Measurements from ENCODE around the gene CSPG4.
"Not testable (repeated sequence)": the region's sequence is repeated elsewhere in the genome, so short reads cannot be mapped to it uniquely, and the experiment has no call there.

CSPG4 gene

DNA sequence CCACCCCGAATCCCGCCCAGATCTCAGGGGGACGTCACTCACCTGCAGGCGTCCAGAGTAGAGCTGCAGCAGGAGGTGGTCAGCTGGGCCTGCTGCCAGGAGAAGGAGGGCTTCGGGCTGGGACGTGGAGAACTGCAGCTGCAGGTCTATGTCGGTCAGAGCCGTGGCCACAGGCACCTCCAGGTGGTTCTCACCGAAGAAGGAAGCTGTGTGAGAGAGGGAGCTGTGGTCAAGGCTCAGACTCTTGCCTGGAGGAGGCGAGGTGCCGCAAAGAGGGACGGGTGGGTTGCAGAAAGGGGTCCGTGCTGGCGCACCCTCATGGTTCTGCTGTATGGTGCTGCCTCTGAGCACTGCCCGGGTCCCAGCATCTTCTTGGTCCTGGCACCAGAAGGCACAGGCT, 19.6 kb downstream of the CSPG4 start:
- not testable (repeated sequence) for DNase-seq (ENCODE audit: low read depth, low spot score)

DNA sequence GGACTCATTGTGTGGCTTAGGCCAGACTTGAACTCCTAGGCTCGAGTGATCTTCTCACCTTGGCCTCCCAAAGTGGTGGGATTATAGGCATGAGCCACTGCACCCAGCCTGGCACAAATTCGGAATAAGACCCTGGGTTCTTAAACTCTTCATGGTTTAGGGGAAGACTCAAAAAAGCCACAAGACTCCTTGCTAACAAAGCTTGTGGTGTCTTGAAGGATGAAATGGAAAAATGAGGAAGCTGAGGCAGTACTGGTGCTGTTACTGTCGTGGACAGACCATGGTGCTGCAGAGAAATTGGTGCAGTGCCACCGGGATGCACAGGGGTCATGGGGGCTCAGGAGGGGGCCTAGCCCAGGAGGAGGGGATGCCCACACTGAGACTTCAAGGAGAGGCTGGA, 20.3 kb downstream of the CSPG4 start:
- not testable (repeated sequence) for DNase-seq (ENCODE audit: low read depth, low spot score)

DNA sequence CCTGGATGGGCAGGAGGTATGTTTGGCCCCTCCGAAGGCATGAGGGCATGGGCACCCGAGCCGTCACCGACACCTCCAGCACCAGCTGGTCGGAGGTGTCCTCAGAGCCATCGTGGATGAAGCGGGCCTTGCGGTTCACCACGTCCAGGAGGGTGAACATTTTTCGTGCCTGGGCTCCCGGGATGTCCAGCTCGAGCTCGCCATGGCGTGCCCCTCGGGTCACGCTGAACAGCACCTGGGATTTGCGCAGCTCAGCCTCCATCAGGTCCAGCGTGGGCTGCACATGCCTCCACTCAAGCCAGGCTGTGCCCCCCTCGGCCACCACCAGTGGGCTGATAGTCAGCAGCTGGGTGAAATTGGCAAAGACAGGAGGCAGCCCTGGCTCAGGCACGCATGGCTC, 23.2 kb downstream of the CSPG4 start:
- not testable (repeated sequence) for DNase-seq (ENCODE audit: low read depth, low spot score)

DNA sequence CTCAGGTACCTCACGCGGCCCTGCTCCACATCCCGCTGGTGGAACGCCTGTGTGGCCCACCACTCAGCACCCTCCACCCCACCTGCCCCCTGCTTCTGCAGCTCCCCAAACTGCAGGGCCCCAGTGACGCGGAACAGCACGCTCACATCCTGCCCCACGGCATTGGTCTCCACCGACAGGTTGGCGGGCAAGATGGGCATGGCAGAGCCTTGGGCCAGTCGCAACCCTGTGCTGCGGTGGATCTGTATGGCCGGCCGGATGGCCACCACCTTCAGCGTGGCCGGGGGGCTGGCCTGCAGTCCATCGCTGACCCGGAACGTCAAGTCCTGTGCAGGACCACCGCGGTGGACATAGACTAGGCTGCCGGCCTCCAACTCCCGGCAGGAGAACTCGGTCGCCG, 23.8 kb downstream of the CSPG4 start:
- DNase-seq (ENCODE audit: low read depth, low spot score): no peak

DNA sequence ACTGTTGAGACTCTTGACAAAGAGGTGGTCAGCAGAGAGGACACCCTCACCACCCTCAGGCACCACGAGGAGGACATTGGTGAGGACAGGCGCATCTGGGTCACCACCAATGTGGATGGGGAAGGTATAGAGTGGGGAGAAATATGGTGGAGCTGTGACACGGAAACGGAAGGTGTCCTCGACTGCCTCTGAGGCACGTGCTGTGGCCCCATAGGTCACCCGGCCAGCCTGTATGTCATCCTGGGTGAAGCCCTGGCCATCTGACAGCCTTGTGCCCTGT, 24.4 kb downstream of the CSPG4 start:
- no peak for DNase-seq (ENCODE audit: low read depth, low spot score)

DNA sequence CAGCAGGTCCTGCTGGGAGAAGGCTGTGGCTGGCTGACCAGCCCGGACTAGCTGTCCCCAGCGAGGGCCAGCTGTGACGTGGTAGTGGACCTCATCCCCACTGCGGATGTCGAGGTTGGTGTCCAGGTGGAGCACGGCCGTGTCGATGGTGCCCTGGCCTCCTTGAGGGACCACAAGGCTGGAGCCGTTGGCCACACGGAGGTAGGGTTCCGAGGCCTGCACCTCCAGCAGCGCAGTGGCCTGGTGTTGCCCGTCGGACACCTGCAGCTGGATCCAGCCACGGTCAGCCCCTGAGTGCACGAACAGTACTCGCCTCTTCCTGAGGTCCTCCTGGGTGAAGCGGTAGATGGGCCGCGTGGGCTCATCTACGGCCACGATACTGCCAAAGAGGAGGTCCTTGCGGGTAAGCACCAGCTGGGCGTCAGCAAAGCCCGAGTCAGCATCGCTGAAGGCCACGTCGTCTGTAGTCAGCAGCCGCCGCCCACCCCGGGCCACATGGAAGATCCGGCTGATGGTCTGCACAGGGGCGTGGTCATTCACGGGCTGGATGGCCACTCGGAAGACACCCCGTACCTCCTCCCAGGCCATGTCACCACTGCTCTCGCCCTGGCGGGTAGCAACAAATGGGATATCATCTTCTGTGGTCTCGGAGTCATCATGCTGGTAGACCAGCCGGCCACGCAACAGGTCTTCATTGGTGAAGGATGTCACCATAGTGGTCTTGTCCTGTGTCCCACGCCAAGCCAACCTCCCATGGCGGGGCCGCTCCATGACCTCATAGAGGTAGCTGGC, 25.0 kb downstream of the CSPG4 start:
- no peak for DNase-seq (ENCODE audit: low read depth, low spot score)

DNA sequence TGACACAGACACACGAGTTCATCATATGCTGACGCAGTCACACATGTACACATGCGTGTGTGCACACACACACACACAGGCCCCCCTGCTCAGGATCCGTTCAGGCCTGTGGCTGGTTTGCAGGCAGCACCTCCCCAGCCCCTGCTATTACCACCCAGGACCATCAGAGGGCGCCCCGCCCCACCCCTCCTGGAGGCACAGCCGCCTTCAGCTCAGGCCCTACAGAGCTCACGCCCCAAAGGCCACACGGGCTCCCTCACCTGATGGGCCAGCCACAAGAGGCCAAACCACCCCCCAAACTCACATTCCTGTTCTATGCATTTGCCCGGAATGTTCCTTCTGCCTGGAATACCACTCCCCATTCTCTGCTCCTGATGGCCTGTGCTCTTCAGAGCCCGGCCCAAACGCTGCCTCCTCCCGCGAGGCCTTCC, 26.4 kb downstream of the CSPG4 start:
- peak; percentile 77 for DNase-seq (ENCODE audit: low read depth, low spot score)

DNA sequence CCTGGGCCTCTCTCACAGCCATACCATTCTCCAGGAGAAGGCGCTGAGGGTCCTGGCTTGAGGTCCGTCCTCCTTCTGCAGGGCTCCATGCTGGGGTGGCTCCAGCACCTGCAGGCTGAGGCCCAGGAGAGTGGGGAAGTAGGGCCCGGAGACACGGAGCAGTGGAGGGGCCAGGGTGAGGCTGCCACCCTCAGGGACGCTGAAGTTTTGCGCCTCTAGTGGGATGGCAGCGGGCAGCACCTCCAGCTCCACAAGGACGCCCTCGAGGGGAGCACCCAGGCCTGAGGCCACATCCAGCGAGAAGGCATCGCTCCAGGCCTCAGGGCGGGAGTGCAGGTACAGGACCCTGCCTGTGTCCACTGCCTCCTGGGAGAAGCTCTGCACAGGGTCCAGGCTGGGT, 27.5 kb downstream of the CSPG4 start:
- DNase-seq (ENCODE audit: low read depth, low spot score): no peak

DNA sequence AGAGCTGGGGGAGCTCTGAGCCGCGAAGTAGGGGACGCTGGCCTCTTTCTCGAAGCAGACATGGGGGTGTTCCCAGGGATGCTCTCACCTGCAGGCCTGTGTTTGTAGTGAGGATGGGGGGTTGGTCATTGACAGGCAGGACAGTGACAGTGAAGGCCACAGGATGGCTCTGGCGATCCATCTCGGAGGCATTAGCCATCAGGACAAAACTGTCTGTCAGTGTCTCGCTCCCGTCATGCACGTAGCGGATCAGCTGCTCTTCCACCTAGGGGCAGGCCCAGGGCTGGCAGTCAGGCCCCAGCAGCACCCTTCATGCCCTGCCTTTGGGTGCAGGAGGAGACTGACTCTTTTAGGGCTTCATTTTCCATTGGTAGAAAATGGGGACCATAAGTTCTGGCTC, 28.0 kb downstream of the CSPG4 start:
- DNase-seq (ENCODE audit: low read depth, low spot score): no peak

DNA sequence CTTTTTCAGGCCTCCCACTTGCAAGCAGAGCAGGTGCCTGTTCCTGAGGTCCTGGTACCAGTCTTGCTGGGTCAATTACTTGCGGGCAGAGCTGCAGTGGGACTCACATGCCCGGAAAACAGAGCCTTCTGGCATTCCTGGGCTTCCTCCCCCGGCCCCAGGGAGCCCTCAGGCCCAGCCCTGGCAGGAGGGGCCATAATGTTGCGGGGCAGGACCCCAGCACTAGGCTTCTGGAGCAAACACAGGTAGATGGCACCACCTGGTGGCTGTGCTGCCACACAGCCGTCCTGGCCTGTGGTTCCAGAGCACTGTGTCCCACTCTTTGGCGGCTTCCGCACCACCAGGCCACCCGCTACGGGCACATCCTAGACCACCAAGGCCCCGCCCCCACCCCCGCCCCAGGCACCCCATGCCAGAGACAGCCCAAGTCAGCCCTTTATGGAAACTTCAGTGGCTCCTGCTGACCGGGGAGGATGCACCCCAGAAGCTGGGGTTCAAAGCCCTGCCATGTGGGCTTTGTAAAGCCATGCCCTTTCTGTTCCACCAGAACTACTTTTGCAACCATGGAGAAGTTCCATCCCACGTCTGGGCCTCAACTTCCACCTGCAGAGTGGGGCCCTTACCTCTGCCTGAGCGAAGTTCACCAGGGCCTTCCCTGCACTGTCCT, 28.9 kb downstream of the CSPG4 start:
- DNase-seq (ENCODE audit: low read depth, low spot score): peak; percentile 86

DNA sequence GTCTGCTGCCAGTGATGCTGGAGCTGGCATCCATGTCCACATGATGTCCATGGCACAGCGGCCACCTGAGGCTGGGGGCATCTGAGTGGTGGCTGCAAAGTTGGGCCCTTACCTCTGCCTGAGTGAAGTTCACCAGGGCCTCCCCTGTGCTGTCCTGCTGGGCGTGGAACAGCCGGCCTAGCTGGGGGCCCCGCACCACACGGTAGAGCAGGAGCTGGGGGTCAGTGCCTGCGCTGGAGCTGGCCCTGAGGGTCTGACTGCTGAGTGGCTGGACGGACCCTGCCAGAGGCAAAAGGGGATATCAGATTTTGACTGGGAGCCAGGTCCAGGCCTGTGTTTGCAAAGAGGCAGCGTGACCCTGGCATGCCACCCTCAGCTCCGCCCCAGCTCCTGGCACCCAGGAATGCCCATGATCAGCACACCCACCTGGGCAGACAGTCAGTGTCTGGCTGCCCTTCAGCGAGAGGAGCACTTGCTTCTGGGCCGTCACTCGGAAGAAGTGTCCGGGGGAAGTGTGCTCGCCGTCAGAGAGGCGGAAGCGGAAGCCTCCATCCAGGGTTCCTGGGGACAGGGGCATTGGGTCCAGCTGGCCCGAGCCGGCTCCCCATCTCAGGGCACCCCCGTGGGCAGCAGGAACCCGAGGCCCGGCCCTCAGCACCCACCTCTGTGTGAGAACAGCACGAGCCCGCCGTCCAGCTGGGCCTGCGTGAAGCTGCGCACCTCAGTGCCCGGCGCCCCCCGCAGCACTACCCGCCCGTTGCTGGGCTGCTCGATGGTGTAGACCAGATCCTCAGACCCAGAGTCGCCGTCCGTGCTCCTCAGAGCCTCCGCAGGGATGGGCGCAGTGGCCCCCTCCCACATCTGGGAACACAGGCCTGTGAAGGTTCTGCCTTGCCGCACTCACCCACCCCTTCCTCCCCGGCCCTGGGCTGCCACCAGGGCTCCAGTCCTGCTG, 30.2 kb downstream of the CSPG4 start:
- DNase-seq (ENCODE audit: low read depth, low spot score): no peak

DNA sequence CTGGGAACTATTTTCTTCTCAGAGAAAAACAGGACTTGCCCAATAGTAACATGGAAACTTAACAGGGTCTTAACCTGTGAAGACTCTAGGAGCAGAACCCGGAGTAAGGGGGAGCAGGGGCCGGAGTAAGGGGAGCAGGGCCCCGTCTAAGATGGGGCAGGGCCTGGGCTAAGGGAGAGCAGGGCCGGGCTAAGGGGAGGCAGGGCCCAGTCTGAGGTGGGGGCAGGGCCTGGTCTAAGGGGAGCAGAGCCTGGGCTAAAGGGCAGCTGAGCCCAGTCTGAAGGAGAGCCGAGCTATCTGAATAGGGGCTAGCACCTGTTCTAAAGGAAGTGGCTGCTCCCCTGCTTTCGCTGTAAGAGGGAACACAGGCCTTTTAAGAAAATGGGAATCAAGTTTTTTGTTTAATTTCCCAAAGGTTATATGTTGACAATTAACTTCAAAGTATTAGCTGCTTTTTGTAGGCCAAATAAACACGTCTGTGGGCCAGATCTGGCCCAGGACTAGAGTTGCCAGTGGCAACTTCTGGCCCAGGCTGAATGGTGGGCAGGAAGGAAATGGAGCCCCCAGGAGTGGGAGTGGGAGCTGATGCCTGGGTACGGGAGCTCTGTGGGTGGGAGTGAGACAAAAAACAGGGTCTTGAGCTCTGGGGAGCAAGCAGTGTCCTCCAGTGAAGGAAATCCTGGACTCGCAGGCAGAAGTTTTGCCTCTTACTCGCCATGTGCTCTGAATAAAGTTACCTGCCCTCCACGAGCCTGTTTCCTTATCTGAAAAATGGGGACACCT, 32.5 kb downstream of the CSPG4 start:
- DNase-seq (ENCODE audit: low read depth, low spot score): no peak

DNA sequence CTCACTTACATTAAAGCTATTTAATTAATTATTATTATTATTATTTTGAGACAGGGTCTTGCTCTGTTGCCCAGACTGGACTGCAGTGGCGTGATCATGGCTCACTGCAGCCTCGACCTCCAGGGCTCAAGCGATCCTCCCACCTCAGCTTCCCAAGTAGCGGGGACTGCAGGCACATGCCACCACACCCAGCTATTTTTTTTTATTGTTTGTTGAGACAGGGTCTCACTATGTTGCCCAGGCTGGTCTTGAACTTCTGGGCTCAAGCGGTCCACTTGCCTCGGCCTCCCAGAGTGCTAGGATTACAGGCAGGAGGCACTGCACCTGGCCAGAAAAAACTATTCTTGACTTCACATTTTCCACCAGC, 34.3 kb downstream of the CSPG4 start:
- not testable (repeated sequence) for DNase-seq (ENCODE audit: low read depth, low spot score)

DNA sequence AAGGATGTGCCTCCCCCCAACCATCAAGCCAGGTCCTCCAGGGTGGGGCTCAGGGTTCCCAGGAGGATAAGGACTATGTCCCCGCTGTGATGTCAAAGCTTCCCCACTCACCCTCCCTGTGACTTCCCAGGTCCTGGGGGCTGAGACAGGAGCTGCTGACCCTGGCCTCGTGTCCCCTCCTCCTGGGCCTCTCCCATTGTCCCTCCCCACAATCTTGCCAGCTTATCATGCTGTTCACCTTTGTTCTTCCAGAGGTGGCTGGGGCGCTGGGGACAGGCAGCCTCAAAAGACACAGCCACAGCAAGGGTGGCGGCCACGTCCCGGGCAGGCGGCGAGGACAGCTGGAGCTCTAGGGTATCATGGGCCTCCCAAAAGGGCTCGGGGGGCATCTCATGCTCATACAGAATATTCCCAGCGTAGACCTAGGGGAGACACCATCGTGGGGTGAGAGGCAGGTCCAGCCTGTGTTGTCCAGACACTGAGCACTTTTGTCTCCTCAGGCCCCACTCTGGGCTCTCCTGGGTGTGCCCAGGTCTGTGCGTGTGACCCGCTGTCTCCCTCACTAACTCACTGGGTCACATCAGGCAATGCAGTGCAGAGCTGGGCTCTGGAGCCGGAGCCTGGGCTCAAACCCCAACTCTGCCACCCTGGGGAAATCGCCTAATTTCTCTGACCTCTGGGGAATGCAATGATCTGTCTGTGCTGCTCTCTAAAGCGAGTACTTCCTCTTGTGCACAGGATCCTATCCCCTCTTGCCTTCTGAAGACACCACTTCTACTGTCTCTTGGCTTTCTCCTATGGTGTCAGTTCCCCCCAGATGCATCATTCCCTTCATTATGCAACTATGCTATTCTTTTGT, 35.0 kb downstream of the CSPG4 start:
- DNase-seq (ENCODE audit: low read depth, low spot score): no peak

DNA sequence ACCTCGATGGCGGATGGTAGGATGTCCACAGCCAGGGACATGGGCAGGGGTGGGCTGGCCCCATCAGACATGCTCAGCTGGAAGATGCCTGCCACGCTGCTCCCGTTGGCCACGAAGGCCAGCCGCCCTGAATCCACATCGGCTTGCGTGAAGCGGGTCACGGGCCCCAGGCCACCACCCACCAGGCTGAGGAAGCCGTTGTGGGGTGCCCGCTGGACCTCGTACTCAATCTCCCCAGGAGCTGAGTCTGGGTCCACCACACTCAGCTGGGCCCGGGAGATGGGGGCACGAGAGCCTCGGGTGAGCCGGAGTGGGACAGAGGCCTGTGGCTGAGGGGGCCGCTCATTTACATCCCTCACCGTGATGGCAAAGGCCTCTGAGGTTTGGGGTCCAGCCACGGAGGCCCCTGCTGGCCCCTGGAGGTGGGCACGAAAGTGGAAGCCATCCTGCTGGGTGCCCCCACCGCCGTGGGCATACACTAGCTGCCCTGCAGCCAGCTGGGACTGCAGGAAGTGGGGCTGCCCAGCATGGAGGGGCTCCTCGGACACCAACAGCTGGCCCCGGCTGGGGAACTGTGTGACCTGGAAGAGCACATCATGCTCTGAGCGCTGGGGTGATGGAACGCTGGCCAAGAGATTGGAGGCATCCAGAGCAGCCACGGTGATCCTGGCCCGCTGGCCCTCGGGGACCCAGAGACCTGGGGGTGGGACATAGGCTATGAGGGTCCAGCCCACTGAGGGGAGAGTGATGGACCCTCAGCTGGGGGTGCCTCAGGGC, 35.8 kb downstream of the CSPG4 start:
- DNase-seq (ENCODE audit: low read depth, low spot score): no peak

DNA sequence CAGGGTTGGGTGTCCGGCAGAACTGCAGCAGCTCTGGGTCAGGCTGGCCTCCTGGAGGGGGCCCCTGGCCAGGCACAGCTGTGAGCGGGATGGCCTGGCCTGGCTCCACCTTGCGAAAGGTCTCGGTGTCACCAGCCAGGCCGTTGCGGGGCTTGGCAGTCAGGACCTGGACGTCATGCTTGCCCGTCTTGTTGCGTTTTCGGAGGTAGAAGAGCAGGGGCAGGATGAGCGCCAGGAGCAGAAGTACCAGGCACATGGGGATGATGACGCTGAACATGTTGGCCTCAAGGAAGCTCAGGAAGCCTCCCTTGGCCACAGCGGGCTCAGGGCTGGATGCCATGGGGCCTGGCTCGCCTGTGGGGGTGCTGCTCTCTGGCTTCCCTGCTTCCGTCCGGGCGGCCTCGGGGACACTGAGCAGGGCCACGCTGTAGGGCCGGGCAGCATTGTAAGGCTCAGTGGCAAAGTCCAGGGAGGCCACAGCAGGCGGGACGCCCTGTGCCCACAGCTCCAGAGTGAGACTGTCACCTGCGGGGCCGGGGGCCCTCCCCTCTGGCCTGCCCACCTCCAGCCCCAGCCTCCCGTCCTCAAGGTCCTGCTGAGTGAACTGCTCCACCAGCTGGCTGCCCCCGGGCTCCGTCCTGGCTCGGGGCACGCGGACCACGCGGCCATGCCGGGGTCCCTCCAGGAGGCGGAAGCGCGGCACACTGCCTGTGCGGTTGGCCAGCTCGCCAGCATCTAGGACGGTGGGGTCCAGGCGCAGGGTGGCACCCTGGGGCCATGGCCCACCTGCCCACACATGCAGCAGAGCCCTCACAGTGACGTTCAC, 36.9 kb downstream of the CSPG4 start:
- no peak for DNase-seq (ENCODE audit: low read depth, low spot score)

DNA sequence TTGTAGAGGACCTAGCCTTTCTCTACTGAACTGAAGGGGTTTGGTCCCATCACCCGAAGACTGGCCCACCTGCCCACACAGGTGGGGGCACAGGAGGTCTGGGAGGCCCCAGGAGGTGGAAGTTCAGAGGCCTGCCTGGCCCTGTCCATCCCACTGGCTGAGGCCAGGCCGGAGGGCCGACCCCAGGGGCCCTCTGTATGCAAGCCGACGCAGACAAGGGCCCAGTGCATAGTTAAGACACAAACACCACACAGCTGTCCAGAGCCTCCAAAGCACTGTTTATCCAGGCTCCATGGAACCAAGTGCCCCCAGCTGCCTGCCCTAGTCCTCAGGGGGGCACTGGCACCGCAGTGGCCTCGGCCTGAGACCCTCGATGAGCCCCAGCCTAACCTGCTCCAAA, 38.3 kb downstream of the CSPG4 start:
- DNase-seq (ENCODE audit: low read depth, low spot score): no peak

DNA sequence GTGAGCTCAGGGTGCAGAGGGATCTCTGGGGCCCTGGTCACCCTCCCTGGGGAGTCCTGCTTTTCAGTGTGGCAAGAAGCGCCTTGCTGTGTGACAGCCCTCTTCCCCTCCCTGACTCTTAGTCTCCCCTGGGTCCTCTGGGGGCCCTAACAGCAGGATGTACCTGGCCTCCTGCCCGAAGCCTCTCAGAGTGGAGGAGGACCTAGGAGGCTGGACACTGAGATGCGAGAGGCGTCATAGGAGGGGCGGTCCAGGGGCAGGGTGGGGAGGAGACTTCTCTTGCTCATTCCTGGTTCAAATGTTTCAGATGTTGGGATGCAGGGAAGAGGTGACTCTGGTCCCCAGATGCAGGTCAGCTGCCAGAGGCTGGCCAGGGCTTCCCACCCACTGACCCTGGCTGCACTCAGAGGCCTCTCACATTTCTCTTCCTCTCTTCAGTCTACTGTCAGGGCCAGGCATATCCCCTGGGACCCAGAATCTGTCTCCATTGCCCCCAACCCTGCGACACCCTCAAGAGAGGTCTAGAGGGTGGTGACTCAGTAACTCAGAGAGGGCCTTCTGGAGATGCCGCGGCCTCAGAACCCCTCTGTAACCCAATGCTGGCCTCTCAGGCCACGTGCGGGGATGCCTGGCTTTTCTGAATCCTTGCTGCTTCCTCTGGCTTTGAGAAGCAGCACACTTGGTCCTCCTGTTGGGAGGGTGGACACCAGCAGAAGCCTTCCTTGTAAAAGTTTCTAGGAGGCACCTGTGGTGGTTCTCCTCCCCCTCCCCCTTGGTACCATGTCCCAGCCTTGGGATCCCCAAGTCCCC, 39.0 kb downstream of the CSPG4 start:
- DNase-seq (ENCODE audit: low read depth, low spot score): peak; percentile 58

All from astrocyte of the hippocampus (primary cell).